NCI-H226 (cell line): ENCODE results near the gene RNASE8.
"Not testable (repeated sequence)": the region's sequence is repeated elsewhere in the genome, so short reads cannot be mapped to it uniquely, and the experiment has no call there.

Source experiments
- DNase-seq: peaks from one replicate; pipeline ENCODE4 v3.0.0-alpha.2; 2015

The RNASE8 gene

GRCh38 chr14:21057803-21058675, at the start of gene RNASE8:
Gene RNASE8 (plus strand): TSS chr14:21057822. CDS start chr14:21057893, 71 bp downstream.
- DNase-seq: no peak

GRCh38 chr14:21009721-21010120, 47.9 kb upstream of the RNASE8 start:
- not testable (repeated sequence) for DNase-seq

GRCh38 chr14:21011136-21011535, 46.5 kb upstream of the RNASE8 start:
- DNase-seq: no peak

- peak; percentile 57 for DNase-seq
These were observed 42.8 kb upstream of the RNASE8 start for GRCh38 chr14:21014761-21015190.

- no peak for DNase-seq
These were observed 42.3 kb upstream of the RNASE8 start for GRCh38 chr14:21015312-21015711.

GRCh38 chr14:21016413-21017190, 41.0 kb upstream of the RNASE8 start:
- DNase-seq: no peak

- DNase-seq: no peak
These were observed 39.9 kb upstream of the RNASE8 start for GRCh38 chr14:21017528-21018245.

GRCh38 chr14:21018286-21018685, 39.3 kb upstream of the RNASE8 start:
- DNase-seq: no peak

- DNase-seq: no peak
These were observed 38.8 kb upstream of the RNASE8 start for GRCh38 chr14:21018781-21019180.

GRCh38 chr14:21019366-21019765, 38.3 kb upstream of the RNASE8 start:
- DNase-seq: no peak

- no peak for DNase-seq
These were observed 36.6 kb upstream of the RNASE8 start for GRCh38 chr14:21020977-21021545.

GRCh38 chr14:21022686-21023085, 34.9 kb upstream of the RNASE8 start:
- no peak for DNase-seq

- DNase-seq: no peak
These were observed 34.4 kb upstream of the RNASE8 start for GRCh38 chr14:21023174-21023573.

- DNase-seq: no peak
These were observed 33.6 kb upstream of the RNASE8 start for GRCh38 chr14:21023817-21024584.

GRCh38 chr14:21024585-21025370, 32.8 kb upstream of the RNASE8 start, which contains the start of gene NDRG2:
Gene NDRG2 (minus strand): TSS chr14:21025061. CDS start chr14:21023315, 1,746 bp downstream.
- DNase-seq: peak; percentile 34

- DNase-seq: no peak
These were observed 32.0 kb upstream of the RNASE8 start for GRCh38 chr14:21025371-21026273.

- no peak for DNase-seq
These were observed 31.2 kb upstream of the RNASE8 start for GRCh38 chr14:21026274-21026987.

GRCh38 chr14:21026988-21027315, 30.7 kb upstream of the RNASE8 start:
- no peak for DNase-seq

- no peak for DNase-seq
These were observed 27.7 kb upstream of the RNASE8 start, which contains the start of gene TPPP2 for GRCh38 chr14:21029917-21030316. Gene TPPP2 (plus strand): TSS chr14:21030217. CDS start chr14:21030582, 365 bp downstream.
